B cell (primary cell): ENCODE measurements around the gene CIDEC. TPM values are rescaled to one million over a fixed set of nuclear protein-coding genes. Genes with fewer than 3 reads are reported as not detected.

Source experiments
- ATAC-seq: fragments of 200-7000 bp; cut with Tn5 transposase; one replicate; pipeline ENCODE4 v1.10.0; 2021; ENCODE audit warnings: low read depth, mild to moderate bottlenecking, moderate number of reproducible peaks, moderate library complexity
- CTCF ChIA-PET: fragments of 350-600 bp; sonication (Branson Sonifier 250); formaldehyde crosslinking; loops from one replicate; lab custom pipeline; 2021; ENCODE audit warnings: antibody characterized with exemption, inconsistent platforms; lab: Charles Lee
- POLR2A ChIA-PET: fragments of 350-600 bp; sonication (Branson Sonifier 250); formaldehyde crosslinking; loops from one replicate; lab custom pipeline; 2021; ENCODE audit warnings: antibody characterized with exemption; lab: Charles Lee
- DNase-seq: peaks from one replicate; pipeline ENCODE4 v3.0.0; 2013
- H2AFZ ChIP-seq: 2 replicates; pipeline ENCODE4 v1.6.1; 2012; ENCODE audit warnings: mild to moderate bottlenecking, low read depth, low read length; ENCODE audit not compliant: insufficient read depth, poor library complexity, severe bottlenecking
- H3K27ac ChIP-seq, 2 donors: 1 replicate in 1 of 2; 2 replicates in 1 of 2; pipeline ENCODE4 v1.5.1; 2012 to 2013; ENCODE audit warnings: low read length in 2 of 2, mild to moderate bottlenecking in 2 of 2, moderate library complexity in 1 of 2
- H3K27me3 ChIP-seq, 4 experiments: fragments of 200-600 bp in 1 of 4; sonication (generic) in 1 of 4; replicated peaks in 1 of 4; 1 replicate in 2 of 4; 2 replicates in 2 of 4; pipeline versions ENCODE4 v1.6.1 to v1.7.0; 2013 to 2016; ENCODE audit warnings: low read length in 3 of 4, mild to moderate bottlenecking in 2 of 4, mixed read lengths in 1 of 4, moderate library complexity in 1 of 4; ENCODE audit not compliant: insufficient read depth in 4 of 4, control insufficient read depth in 3 of 4; ENCODE audit errors: control extremely low read depth in 1 of 4
- H3K36me3 ChIP-seq, 2 experiments: replicated peaks in 1 of 2; 1 replicate in 1 of 2; 2 replicates in 1 of 2; pipeline versions ENCODE4 v1.6.1 to v1.7.1; 2013; ENCODE audit warnings: low read length in 1 of 2; ENCODE audit not compliant: insufficient read depth in 2 of 2, control insufficient read depth in 1 of 2; ENCODE audit errors: control extremely low read depth in 1 of 2, extremely low read depth in 1 of 2
- H3K4me1 ChIP-seq, 2 donors: fragments of 200-600 bp in 1 of 2; sonication (generic) in 1 of 2; 1 replicate in 1 of 2; 2 replicates in 1 of 2; pipeline versions ENCODE4 v1.5.1 to v1.6.1; 2013 to 2017; ENCODE audit warnings: low read length in 2 of 2; ENCODE audit not compliant: control insufficient read depth in 2 of 2, insufficient read depth in 2 of 2
- H3K4me2 ChIP-seq: replicated peaks from 2 replicates; pipeline ENCODE3; 2012; ENCODE audit warnings: mild to moderate bottlenecking, low read depth, low read length; ENCODE audit not compliant: poor library complexity, severe bottlenecking
- H3K4me3 ChIP-seq, 5 experiments: fragments of 200-600 bp in 1 of 5; sonication (generic) in 1 of 5; 1 replicate in 3 of 5; 2 replicates in 2 of 5; pipeline versions ENCODE4 v1.5.1 to v1.7.0; 2011 to 2016; ENCODE audit warnings: low read length in 4 of 5, mild to moderate bottlenecking in 4 of 5, low read depth in 2 of 5, control low read depth in 1 of 5, moderate library complexity in 1 of 5; ENCODE audit not compliant: insufficient read depth in 1 of 5; ENCODE audit errors: control extremely low read depth in 1 of 5, extremely low read depth in 1 of 5
- H3K79me2 ChIP-seq: fragments of 200-600 bp; sonication (generic); one replicate; pipeline ENCODE4 v1.6.0; 2016; ENCODE audit warnings: low read length; ENCODE audit not compliant: control insufficient read depth, insufficient read depth
- H3K9ac ChIP-seq: fragments of 200-600 bp; sonication (generic); 2 replicates; pipeline ENCODE4 v1.6.1; 2017; ENCODE audit warnings: mild to moderate bottlenecking, low read length, moderate library complexity
- H3K9me3 ChIP-seq, 3 donors: one replicate each; pipeline versions ENCODE4 v1.6.1 to v1.7.1; 2013; ENCODE audit warnings: low read length in 2 of 3; ENCODE audit not compliant: control insufficient read depth in 2 of 3, insufficient read depth in 1 of 3; ENCODE audit errors: control extremely low read depth in 1 of 3
- H4K20me1 ChIP-seq: 2 replicates; pipeline ENCODE4 v1.6.0; 2012; ENCODE audit warnings: mild to moderate bottlenecking, low read length; ENCODE audit not compliant: insufficient read depth, control insufficient read depth, poor library complexity, severe bottlenecking
- H3K27ac Mint-ChIP-seq: one replicate; pipeline ENCODE4 v1.8.0; 2021; ENCODE audit warnings: mixed read lengths
- H3K27me3 Mint-ChIP-seq: one replicate; pipeline ENCODE4 v1.8.0; 2021; ENCODE audit warnings: mixed read lengths
- H3K4me1 Mint-ChIP-seq: one replicate; pipeline ENCODE4 v1.8.0; 2021; ENCODE audit warnings: mixed read lengths
- H3K4me3 Mint-ChIP-seq: one replicate; pipeline ENCODE4 v1.8.0; 2021; ENCODE audit warnings: mixed read lengths
- H3K9me3 Mint-ChIP-seq: one replicate; pipeline ENCODE4 v1.8.0; 2022; ENCODE audit warnings: mixed read lengths; ENCODE audit not compliant: insufficient read depth
- CTCF ChIP-seq: fragments of 200-600 bp; IDR thresholded peaks from one replicate; pipeline ENCODE4 v1.8.0; 2022; ENCODE audit warnings: antibody characterized with exemption, mild to moderate bottlenecking
- EZH2 ChIP-seq: IDR thresholded peaks from 2 replicates; pipeline ENCODE4 v1.6.1; 2012; ENCODE audit warnings: borderline replicate concordance, low read depth, mild to moderate bottlenecking, moderate library complexity, low read length; ENCODE audit not compliant: insufficient read depth, poor library complexity, severe bottlenecking
- WGBS: methylation state at CpG from one replicate; pipeline ENCODE4 v1.1.5; 2013; ENCODE audit warnings: missing lambda C conversion rate; ENCODE audit not compliant: insufficient coverage; 5-methylcytosine and 5-hydroxymethylcytosine counted together
- intact Hi-C: fragments of 100-400 bp; cut with micrococcal nuclease; formaldehyde crosslinking; loops from one replicate; pipeline ENCODE4 v1.10.0; 2022
- polyA plus RNA-seq: library from polyadenylated mRNA; depleted of rRNA; stranded (reverse); fragments of >200 nt; gene quantifications from 2 replicates; pipeline ENCODE4 v1.2.3, GENCODE V29; 2012
- total RNA-seq, 2 donors: library from RNA; stranded (reverse); fragments of 120-200 nt in 1 of 2; gene quantifications; 1 replicate in 1 of 2; 2 replicates in 1 of 2; pipeline versions ENCODE4 v1.2.3 to v1.2.4, GENCODE V29; 2013 to 2022

CIDEC gene
- total and polyA plus RNA-seq, 2 donors (not counting 1 experiment from before 2014, with no cell fraction given), result not detected

GRCh38 chr3:9828801-9829755 is 51.0 kb downstream of the CIDEC start:
- Histone ChIP-seq H3K4me3 (no peak overlapping the region), H3K36me3 (peaks cover 2 to 14% of the 10 kb centered on the region in 2 experiments), H4K20me1 (no peaks in the 10 kb centered on the region), H3K27ac (no peak overlapping the region), H3K9ac (no peak overlapping the region), H3K4me1 (no peaks in the 10 kb centered on the region), H3K9me3 (no peaks in the 10 kb centered on the region), H2AFZ (no peak overlapping the region), H3K27me3 (no peaks in the 10 kb centered on the region), H3K4me2 (no peak overlapping the region), H3K79me2 (no peaks in the 10 kb centered on the region)
- H3K4me3 Mint-ChIP-seq, result no peak overlapping the region
- no peak for DNase-seq
- no peaks in the 10 kb centered on the region for H3K9me3 Mint-ChIP-seq
- H3K4me1 Mint-ChIP-seq, result peaks cover 2% of the 10 kb centered on the region
- H3K27ac Mint-ChIP-seq, result no peak overlapping the region
- no peaks in the 10 kb centered on the region for H3K27me3 Mint-ChIP-seq
- TF ChIP-seq CTCF, result no peak
- TF ChIP-seq EZH2, result no peak
- WGBS, result 99% methylated on average over 17 of the region's 17 CpGs
- no peak for ATAC-seq
- ChIA-PET CTCF (no interaction called here), POLR2A (interaction anchor here (0.7 kb wide), 1 partner anchor 37 kb away, joined by 3 read pairs; the partner anchor contains the start of gene TADA3)
- intact Hi-C loops, result no loop called here
